ENCODE data around the gene DOK6.

Gene DOK6

GRCh38 chr18:69838620-69839411 lies 438.1 kb downstream of the DOK6 start:
- POLR2A ChIA-PET: no interaction called here
- TF ChIP-seq CTCF (IDR thresholded peaks at IDR 0.05; ENCODE audit: control extremely low read depth, extremely low read depth, low read depth, missing control alignments): no peak
- no peak for DNase-seq (ENCODE audit: extremely low spot score)
- CTCF ChIA-PET: interaction anchor here (0.7 to 4.5 kb wide), 4 partner anchors 10 to 16 kb away, joined by 3 to 36 read pairs (median 12); no protein-coding TSS in a partner anchor

GRCh38 chr18:69839497-69839896 lies 438.8 kb downstream of the DOK6 start:
- ChIA-PET POLR2A (no interaction called here), CTCF (interaction anchor here (3.4 to 4.5 kb wide), 3 partner anchors 10 to 12 kb away, joined by 11 to 36 read pairs (median 20); no protein-coding TSS in a partner anchor)
- DNase-seq (ENCODE audit: extremely low spot score): no peak
- no peak for TF ChIP-seq CTCF (IDR thresholded peaks at IDR 0.05; ENCODE audit: control extremely low read depth, extremely low read depth, low read depth, missing control alignments)

GRCh38 chr18:69840001-69840400 lies 439.3 kb downstream of the DOK6 start:
- CTCF ChIA-PET: interaction anchor here (3.4 to 4.5 kb wide), 3 partner anchors 9 to 12 kb away, joined by 11 to 36 read pairs (median 20); no protein-coding TSS in a partner anchor
- no peak for DNase-seq (ENCODE audit: extremely low spot score)
- TF ChIP-seq CTCF (IDR thresholded peaks at IDR 0.05; ENCODE audit: control extremely low read depth, extremely low read depth, low read depth, missing control alignments): no peak
- POLR2A ChIA-PET: no interaction called here

GRCh38 chr18:69840445-69840844 lies 439.8 kb downstream of the DOK6 start:
- no peak for DNase-seq (ENCODE audit: extremely low spot score)
- ChIA-PET POLR2A (interaction anchor here (0.8 kb wide), 1 partner anchor 9 kb away, joined by 6 read pairs; no protein-coding TSS in a partner anchor), CTCF (interaction anchor here (3.4 to 4.5 kb wide), 3 partner anchors 9 to 12 kb away, joined by 11 to 36 read pairs (median 20); no protein-coding TSS in a partner anchor)
- no peak for TF ChIP-seq CTCF (IDR thresholded peaks at IDR 0.05; ENCODE audit: control extremely low read depth, extremely low read depth, low read depth, missing control alignments)

- POLR2A ChIA-PET: interaction anchor here (0.8 kb wide), 1 partner anchor 8 kb away, joined by 6 read pairs; no protein-coding TSS in a partner anchor
- TF ChIP-seq CTCF (IDR thresholded peaks at IDR 0.05; ENCODE audit: control extremely low read depth, extremely low read depth, low read depth, missing control alignments): no peak
- no peak for DNase-seq (ENCODE audit: extremely low spot score)
- CTCF ChIA-PET: interaction anchor here (1.0 to 4.5 kb wide), 4 partner anchors 8 to 353 kb away, joined by 3 to 36 read pairs (median 16); no protein-coding TSS in a partner anchor
These were observed 440.4 kb downstream of the DOK6 start for GRCh38 chr18:69841117-69841516.

- TF ChIP-seq CTCF (IDR thresholded peaks at IDR 0.05; ENCODE audit: control extremely low read depth, extremely low read depth, low read depth, missing control alignments): no peak
- DNase-seq (ENCODE audit: extremely low spot score): no peak
- CTCF ChIA-PET: interaction anchor here (0.8 to 1.6 kb wide), 3 partner anchors 8 to 118 kb away, joined by 3 to 5 read pairs (median 3); no protein-coding TSS in a partner anchor
- POLR2A ChIA-PET: no interaction called here
These were observed 442.3 kb downstream of the DOK6 start for GRCh38 chr18:69843015-69843414.
